H9 (cell line): ENCODE data around the gene OAS2. TPM values are rescaled to one million over a fixed set of nuclear protein-coding genes. Genes with fewer than 3 reads are reported as not detected.

ENCODE experiments used
- DNase-seq: peaks from one replicate; pipeline ENCODE4 v3.0.0-alpha.2; 2017
- H2AFZ ChIP-seq: one replicate; pipeline ENCODE4 v1.6.1; 2013; ENCODE audit warnings: mild to moderate bottlenecking, low read length, control low read depth, moderate library complexity
- H2AK5ac ChIP-seq: 2 replicates; pipeline ENCODE4 v1.6.1; 2013; ENCODE audit warnings: low read length, control low read depth, mixed read lengths; ENCODE audit not compliant: insufficient read length
- H2BK120ac ChIP-seq: one replicate; pipeline ENCODE4 v1.6.1; 2013; ENCODE audit warnings: low read depth, mild to moderate bottlenecking, low read length, control low read depth, inconsistent platforms; ENCODE audit not compliant: poor library complexity, severe bottlenecking
- H2BK12ac ChIP-seq: 2 replicates; pipeline ENCODE4 v1.6.1; 2013; ENCODE audit warnings: low read length, control low read depth, mixed read lengths, low read depth; ENCODE audit not compliant: insufficient read length
- H2BK15ac ChIP-seq: 2 replicates; pipeline ENCODE4 v1.6.1; 2013; ENCODE audit warnings: low read depth, low read length, control low read depth
- H2BK20ac ChIP-seq: one replicate; pipeline ENCODE4 v1.6.1; 2013; ENCODE audit warnings: low read depth, mild to moderate bottlenecking, low read length, control low read depth, inconsistent platforms; ENCODE audit not compliant: poor library complexity, severe bottlenecking
- H2BK5ac ChIP-seq: 2 replicates; pipeline ENCODE4 v1.6.1; 2013; ENCODE audit warnings: low read length, control low read depth, mixed read lengths; ENCODE audit not compliant: insufficient read length
- H3K14ac ChIP-seq: 2 replicates; pipeline ENCODE4 v1.6.1; 2013; ENCODE audit warnings: low read length, control low read depth; ENCODE audit not compliant: insufficient read depth
- H3K18ac ChIP-seq: 2 replicates; pipeline ENCODE4 v1.6.1; 2013; ENCODE audit warnings: low read depth, mild to moderate bottlenecking, mixed read lengths, low read length, control low read depth; ENCODE audit not compliant: insufficient read length
- H3K23ac ChIP-seq: 2 replicates; pipeline ENCODE4 v1.6.1; 2013; ENCODE audit warnings: low read length, control low read depth, mixed read lengths, low read depth; ENCODE audit not compliant: insufficient read length
- H3K23me2 ChIP-seq: 2 replicates; pipeline ENCODE4 v1.6.1; 2013; ENCODE audit warnings: low read depth, mild to moderate bottlenecking, mixed read lengths, low read length, control low read depth; ENCODE audit not compliant: insufficient read length, poor library complexity, severe bottlenecking
- H3K27ac ChIP-seq: 2 replicates; pipeline ENCODE4 v1.5.1; 2013; ENCODE audit warnings: low read length, control low read depth, mixed read lengths, low read depth; ENCODE audit not compliant: insufficient read length
- H3K27me3 ChIP-seq: 2 replicates; pipeline ENCODE4 v1.6.1; 2013; ENCODE audit warnings: low read length, control low read depth, inconsistent platforms; ENCODE audit not compliant: insufficient read depth
- H3K4ac ChIP-seq: 2 replicates; pipeline ENCODE4 v1.6.1; 2013; ENCODE audit warnings: low read depth, mild to moderate bottlenecking, control low read depth, inconsistent platforms, low read length, moderate library complexity
- H3K4me1 ChIP-seq: 2 replicates; pipeline ENCODE4 v1.6.1; 2013; ENCODE audit warnings: low read length, control low read depth, inconsistent platforms; ENCODE audit not compliant: insufficient read depth
- H3K4me2 ChIP-seq: 2 replicates; pipeline ENCODE4 v1.6.1; 2013; ENCODE audit warnings: low read length, control low read depth, mixed read lengths; ENCODE audit not compliant: insufficient read length, insufficient read depth
- H3K56ac ChIP-seq: 2 replicates; pipeline ENCODE4 v1.6.1; 2013; ENCODE audit warnings: low read depth, mild to moderate bottlenecking, mixed read lengths, low read length, control low read depth; ENCODE audit not compliant: insufficient read length
- H3K79me1 ChIP-seq: 2 replicates; pipeline ENCODE4 v1.6.1; 2013; ENCODE audit warnings: low read depth, mild to moderate bottlenecking, moderate library complexity, low read length, control low read depth, inconsistent platforms; ENCODE audit not compliant: insufficient read depth, poor library complexity, severe bottlenecking
- H3K79me2 ChIP-seq: 2 replicates; pipeline ENCODE4 v1.6.1; 2013; ENCODE audit warnings: low read length, control low read depth, inconsistent platforms; ENCODE audit not compliant: insufficient read depth
- H3K9ac ChIP-seq: 2 replicates; pipeline ENCODE4 v1.6.1; 2013; ENCODE audit warnings: low read length, control low read depth, mixed read lengths; ENCODE audit not compliant: insufficient read length; ENCODE audit errors: extremely low read depth
- H3K9me3 ChIP-seq: one replicate; pipeline ENCODE4 v1.6.1; 2013; ENCODE audit warnings: low read depth, low read length, inconsistent platforms; ENCODE audit not compliant: control insufficient read depth
- H3T11ph ChIP-seq: one replicate; pipeline ENCODE4 v1.6.1; 2013; ENCODE audit warnings: mild to moderate bottlenecking, low read length, control low read depth, inconsistent platforms
- H4K20me1 ChIP-seq: one replicate; pipeline ENCODE4 v1.6.1; 2013; ENCODE audit not compliant: control insufficient read depth, insufficient read length, insufficient read depth
- H4K5ac ChIP-seq: 2 replicates; pipeline ENCODE4 v1.6.1; 2013; ENCODE audit warnings: low read depth, mild to moderate bottlenecking, mixed read lengths, low read length, control low read depth; ENCODE audit not compliant: insufficient read length
- H4K8ac ChIP-seq: replicated peaks from 2 replicates; pipeline ENCODE4 v1.6.1; 2013; ENCODE audit warnings: low read length, control low read depth, mixed read lengths, low read depth; ENCODE audit not compliant: insufficient read length
- H4K91ac ChIP-seq: 2 replicates; pipeline ENCODE4 v1.6.1; 2013; ENCODE audit warnings: low read depth, mild to moderate bottlenecking, moderate library complexity, mixed read lengths, low read length, control low read depth; ENCODE audit not compliant: insufficient read length
- H3K27ac Mint-ChIP-seq, 3 experiments: 2 replicates in 2 of 3; 3 replicates in 1 of 3; pipeline ENCODE4 v1.8.0; 2020 to 2021; ENCODE audit warnings: mixed read lengths in 3 of 3, mild to moderate bottlenecking in 1 of 3, moderate library complexity in 1 of 3
- H3K27me3 Mint-ChIP-seq: 2 replicates; pipeline ENCODE4 v1.8.0; 2021; ENCODE audit warnings: low read depth, mild to moderate bottlenecking, moderate library complexity, mixed read lengths
- H3K36me3 Mint-ChIP-seq, 3 experiments: 2 replicates in 2 of 3; 3 replicates in 1 of 3; pipeline ENCODE4 v1.8.0; 2020 to 2021; ENCODE audit warnings: low read depth in 3 of 3, mixed read lengths in 3 of 3; ENCODE audit not compliant: insufficient read depth in 1 of 3
- H3K4me1 Mint-ChIP-seq, 2 experiments: 2 replicates each; pipeline ENCODE4 v1.8.0; 2020; ENCODE audit warnings: mixed read lengths in 2 of 2
- H3K4me3 Mint-ChIP-seq, 2 experiments: 2 replicates in 1 of 2; 3 replicates in 1 of 2; pipeline ENCODE4 v1.8.0; 2020 to 2021; ENCODE audit warnings: mild to moderate bottlenecking in 2 of 2, mixed read lengths in 2 of 2, moderate library complexity in 1 of 2
- H3K9me3 Mint-ChIP-seq, 2 experiments: 2 replicates in 1 of 2; 3 replicates in 1 of 2; pipeline ENCODE4 v1.8.0; 2020; ENCODE audit warnings: mild to moderate bottlenecking in 2 of 2, mixed read lengths in 2 of 2, moderate library complexity in 1 of 2
- WGBS: extraction: QIAGEN DNeasy Blood & Tissue Kit; methylation state at CpG from one replicate; pipeline ENCODE4 v1.1.7; 2013; ENCODE audit warnings: missing lambda C conversion rate, low lambda C conversion rate, mixed read lengths; ENCODE audit not compliant: insufficient read length; ENCODE audit errors: extremely low coverage; 5-methylcytosine and 5-hydroxymethylcytosine counted together
- total RNA-seq: library from RNA; stranded (reverse); gene quantifications from 2 replicates; pipeline ENCODE4 v1.2.1, GENCODE V29; 2021
- TF ChIP-seq, protein P1 (sequence below): fragments of 200-600 bp; sonication (generic); conservative IDR thresholded peaks from 3 replicates; pipeline ENCODE4 v1.8.0; 2021; ENCODE audit warnings: antibody characterized with exemption, mild to moderate bottlenecking

Gene OAS2
- total RNA-seq, 1 experiment from 2014 or later, result not detected

DNA sequence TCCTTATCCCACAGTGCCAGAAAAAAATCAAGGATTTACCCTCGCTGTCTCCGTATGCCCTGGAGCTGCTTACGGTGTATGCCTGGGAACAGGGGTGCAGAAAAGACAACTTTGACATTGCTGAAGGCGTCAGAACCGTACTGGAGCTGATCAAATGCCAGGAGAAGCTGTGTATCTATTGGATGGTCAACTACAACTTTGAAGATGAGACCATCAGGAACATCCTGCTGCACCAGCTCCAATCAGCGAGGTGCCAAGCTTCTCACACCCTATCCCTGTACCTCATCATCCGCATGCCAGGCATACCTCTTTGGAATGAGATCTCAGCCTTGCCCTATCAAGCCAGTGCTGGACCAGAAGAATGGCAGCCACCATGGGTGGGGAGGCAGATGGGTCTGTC lies 19.2 kb downstream of the OAS2 start:
- no peak overlapping the region for H3K4me3 Mint-ChIP-seq
- TF ChIP-seq, protein P1, sequence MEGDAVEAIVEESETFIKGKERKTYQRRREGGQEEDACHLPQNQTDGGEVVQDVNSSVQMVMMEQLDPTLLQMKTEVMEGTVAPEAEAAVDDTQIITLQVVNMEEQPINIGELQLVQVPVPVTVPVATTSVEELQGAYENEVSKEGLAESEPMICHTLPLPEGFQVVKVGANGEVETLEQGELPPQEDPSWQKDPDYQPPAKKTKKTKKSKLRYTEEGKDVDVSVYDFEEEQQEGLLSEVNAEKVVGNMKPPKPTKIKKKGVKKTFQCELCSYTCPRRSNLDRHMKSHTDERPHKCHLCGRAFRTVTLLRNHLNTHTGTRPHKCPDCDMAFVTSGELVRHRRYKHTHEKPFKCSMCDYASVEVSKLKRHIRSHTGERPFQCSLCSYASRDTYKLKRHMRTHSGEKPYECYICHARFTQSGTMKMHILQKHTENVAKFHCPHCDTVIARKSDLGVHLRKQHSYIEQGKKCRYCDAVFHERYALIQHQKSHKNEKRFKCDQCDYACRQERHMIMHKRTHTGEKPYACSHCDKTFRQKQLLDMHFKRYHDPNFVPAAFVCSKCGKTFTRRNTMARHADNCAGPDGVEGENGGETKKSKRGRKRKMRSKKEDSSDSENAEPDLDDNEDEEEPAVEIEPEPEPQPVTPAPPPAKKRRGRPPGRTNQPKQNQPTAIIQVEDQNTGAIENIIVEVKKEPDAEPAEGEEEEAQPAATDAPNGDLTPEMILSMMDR, result no peak
- no peaks in the 10 kb centered on the region for H3K4me1 Mint-ChIP-seq

More for the DNA sequence above, 19.2 kb downstream of the OAS2 start:
- Mint-ChIP-seq H3K27ac (no peak overlapping the region), H3K9me3 (peaks cover 4 to 6% of the 10 kb centered on the region in 2 experiments), H3K27me3 (peaks cover 16% of the 10 kb centered on the region), H3K36me3 (peaks cover 0 to 4% (median 0%) of the 10 kb centered on the region in 3 experiments; a peak in 2 of 7 replicates)
- Histone ChIP-seq H4K20me1 (no peaks in the 10 kb centered on the region), H2AK5ac (no peak overlapping the region), H4K8ac (no peak overlapping the region), H3K14ac (no peak overlapping the region), H3K4me2 (no peak overlapping the region), H2BK5ac (no peak overlapping the region), H2BK20ac (no peak overlapping the region), H3K56ac (no peak overlapping the region), H3K18ac (no peak overlapping the region), H3K27ac (no peak overlapping the region), H2BK120ac (no peak overlapping the region), H3K79me1 (no peaks in the 10 kb centered on the region), H3K4ac (no peak overlapping the region), H2AFZ (no peak overlapping the region), H3K9ac (no peak overlapping the region), H2BK15ac (no peak overlapping the region), H3K23ac (no peak overlapping the region), H2BK12ac (no peak overlapping the region), H3K27me3 (no peaks in the 10 kb centered on the region), H3K9me3 (no peaks in the 10 kb centered on the region), H3K23me2 (no peaks in the 10 kb centered on the region), H3K4me1 (no peaks in the 10 kb centered on the region), H4K91ac (no peak overlapping the region), H3K79me2 (no peaks in the 10 kb centered on the region), H3T11ph (no peak overlapping the region), H4K5ac (no peak overlapping the region)
- DNase-seq, result peak; percentile 26
- no CpG with 5 or more reads among the region's 7 CpGs for WGBS
